PC-3 (cell line): ENCODE results near the gene DNAH9. TPM values are rescaled to one million over a fixed set of nuclear protein-coding genes. Genes with fewer than 3 reads are reported as not detected.
"Not testable (repeated sequence)": the region's sequence is repeated elsewhere in the genome, so short reads cannot be mapped to it uniquely, and the experiment has no call there.

ENCODE experiments used
- ATAC-seq: fragments of 200-7000 bp; cut with Tn5 transposase; 2 replicates; pipeline ENCODE4 v1.9.1; 2020; ENCODE audit warnings: mild to moderate bottlenecking, moderate library complexity
- BruUV-seq: library from RNA; stranded (reverse); fragments of 400-500 nt; replicated peaks from 2 replicates; lab custom pipeline; 2021; lab: Mats Ljungman, UMichigan
- CTCF ChIA-PET: fragments of 300-600 bp; sonication (Branson Sonifier 250); formaldehyde crosslinking; loops from one replicate; lab custom pipeline; 2022; ENCODE audit warnings: antibody characterized with exemption; lab: Charles Lee
- POLR2A ChIA-PET: fragments of 300-600 bp; sonication (Branson Sonifier 250); formaldehyde crosslinking; loops from one replicate; lab custom pipeline; 2022; ENCODE audit warnings: antibody characterized with exemption; ENCODE audit not compliant: unreplicated experiment; lab: Charles Lee
- DNase-seq: peaks from one replicate; pipeline ENCODE4 v3.0.0-alpha.2; 2015
- H2AFZ ChIP-seq: fragments of 300-600 bp; sonication (generic); 2 replicates; pipeline ENCODE4 v1.6.0; 2016; ENCODE audit warnings: antibody characterized with exemption, low read length
- H3F3A ChIP-seq: fragments of 300-600 bp; sonication (generic); one replicate; pipeline ENCODE4 v1.6.0; 2017; ENCODE audit warnings: antibody characterized with exemption, low read length, control low read depth, mild to moderate bottlenecking; ENCODE audit not compliant: unreplicated experiment
- H3K27ac ChIP-seq: fragments of 300-600 bp; sonication (generic); 2 replicates; pipeline ENCODE4 v1.5.1; 2016; ENCODE audit warnings: mild to moderate bottlenecking, low read length
- H3K27me3 ChIP-seq: fragments of 300-600 bp; sonication (generic); 2 replicates; pipeline ENCODE4 v1.6.1; 2016; ENCODE audit warnings: low read length, mixed read lengths
- H3K36me3 ChIP-seq: fragments of 300-600 bp; sonication (generic); 2 replicates; pipeline ENCODE4 v1.6.1; 2016; ENCODE audit warnings: low read depth, mixed run types, low read length, mixed read lengths
- H3K4me1 ChIP-seq: fragments of 300-600 bp; sonication (generic); 2 replicates; pipeline ENCODE4 v1.5.1; 2016; ENCODE audit warnings: low read length; ENCODE audit not compliant: insufficient read depth
- H3K4me2 ChIP-seq: fragments of 300-600 bp; sonication (generic); 2 replicates; pipeline ENCODE4 v1.6.0; 2016; ENCODE audit warnings: low read length
- H3K4me3 ChIP-seq: fragments of 300-600 bp; sonication (generic); 2 replicates; pipeline ENCODE4 v1.5.1; 2016; ENCODE audit warnings: mild to moderate bottlenecking, low read length, mixed read lengths
- H3K79me2 ChIP-seq: fragments of 300-600 bp; sonication (generic); 2 replicates; pipeline ENCODE4 v1.6.1; 2017; ENCODE audit warnings: low read length, mixed read lengths
- H3K9ac ChIP-seq: fragments of 300-600 bp; sonication (generic); 2 replicates; pipeline ENCODE4 v1.6.0; 2016; ENCODE audit warnings: mild to moderate bottlenecking, low read length
- H3K9me2 ChIP-seq: fragments of 300-600 bp; sonication (generic); replicated peaks from 2 replicates; pipeline ENCODE4 v1.6.1; 2016; ENCODE audit warnings: mixed run types, low read length, mixed read lengths
- H3K9me3 ChIP-seq: fragments of 300-600 bp; sonication (generic); 2 replicates; pipeline ENCODE4 v1.6.1; 2016; ENCODE audit warnings: low read length, mixed read lengths
- H4K20me1 ChIP-seq: fragments of 300-600 bp; sonication (generic); 2 replicates; pipeline ENCODE4 v1.6.1; 2016; ENCODE audit warnings: low read length, mixed read lengths
- CTCF ChIP-seq: fragments of 300-600 bp; sonication (generic); conservative IDR thresholded peaks from 2 replicates; pipeline ENCODE4 v1.5.1; 2017; ENCODE audit warnings: antibody characterized with exemption, low read depth, mild to moderate bottlenecking, low read length
- EZH2 ChIP-seq: fragments of 300-600 bp; sonication (generic); IDR thresholded peaks from one replicate; pipeline ENCODE4 v1.6.1; 2017; ENCODE audit warnings: antibody characterized with exemption, mild to moderate bottlenecking, low read length; ENCODE audit not compliant: unreplicated experiment
- EZH2phosphoT487 ChIP-seq: fragments of 300-600 bp; sonication (generic); IDR thresholded peaks from 2 replicates; pipeline ENCODE4 v1.6.1; 2018; ENCODE audit warnings: mild to moderate bottlenecking, antibody characterized with exemption, low read length, borderline replicate concordance
- intact Hi-C: fragments of 100-400 bp; cut with micrococcal nuclease; formaldehyde crosslinking; loops from 2 replicates; pipeline ENCODE4 v1.9.0; 2023
- total RNA-seq: library from RNA; depleted of rRNA; stranded (reverse); fragments of >200 nt; gene quantifications from 2 replicates; pipeline ENCODE4 v1.2.3, GENCODE V29; 2014

DNAH9 gene
- total RNA-seq, 1 experiment from 2014 or later = 0.11 TPM

DNA sequence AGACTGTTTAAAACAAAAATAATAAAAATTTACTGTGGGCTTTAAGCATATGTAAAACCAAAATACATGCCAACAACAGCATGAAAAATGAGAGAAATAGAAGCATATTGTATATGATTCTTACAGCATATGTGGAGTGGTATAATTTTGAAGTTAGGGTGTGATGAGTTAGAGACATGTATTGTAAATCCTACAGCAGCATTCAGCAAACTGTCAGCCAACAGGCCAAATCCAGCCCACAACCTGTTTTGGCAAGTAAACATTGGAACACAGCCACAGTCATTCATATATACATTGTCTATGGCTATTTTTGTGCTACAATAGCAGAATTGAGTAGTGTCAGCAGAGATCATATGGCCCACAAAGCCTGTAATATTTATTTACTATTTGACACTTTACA, 356.7 kb downstream of the DNAH9 start:
- ChIA-PET POLR2A (no interaction called here), CTCF (no interaction called here)
- no peaks in the 10 kb centered on the region for H3F3A ChIP-seq
- peaks cover 11% of the 10 kb centered on the region; the same call in 1 of the 2 replicates for H3K9me3 ChIP-seq
- no peaks in the 10 kb centered on the region for H3K79me2 ChIP-seq
- peaks cover 5% of the 10 kb centered on the region; the same call in 1 of the 2 replicates for H3K4me1 ChIP-seq
- DNase-seq (no peak), ATAC-seq (no peak)
- intact Hi-C loops = no loop called here
- H3K4me3 ChIP-seq = no peak overlapping the region
- no peaks in the 10 kb centered on the region for H3K36me3 ChIP-seq
- H4K20me1 ChIP-seq = no peaks in the 10 kb centered on the region
- no peak overlapping the region for H3K9ac ChIP-seq
- H3K4me2 ChIP-seq = no peak overlapping the region
- no TSS peak for BruUV-seq
- TF ChIP-seq CTCF (no peak), EZH2phosphoT487 (no peak), EZH2 (no peak)
- no peaks in the 10 kb centered on the region for H3K9me2 ChIP-seq
- H2AFZ ChIP-seq = no peak overlapping the region
- no peaks in the 10 kb centered on the region for H3K27me3 ChIP-seq
- H3K27ac ChIP-seq = no peak overlapping the region

DNA sequence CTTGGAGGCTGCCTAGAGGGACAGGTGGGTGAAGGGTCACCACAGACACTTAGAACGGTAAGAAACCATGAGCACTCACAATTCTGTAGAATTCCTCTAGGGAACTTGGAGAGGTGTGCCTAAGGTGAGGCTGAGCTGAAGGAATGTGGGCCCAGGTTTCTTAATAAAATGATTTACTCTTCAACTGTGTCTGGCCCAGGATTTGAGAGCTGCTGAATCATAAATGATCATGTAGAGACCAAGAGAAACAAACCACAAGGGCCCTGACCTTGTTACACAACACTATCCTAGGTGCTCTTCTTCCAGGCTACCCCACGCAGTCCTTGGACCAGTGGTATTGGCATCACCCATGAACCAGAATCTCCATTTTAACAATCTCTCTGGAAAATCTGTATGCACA, 371.3 kb downstream of the DNAH9 start:
- no peak overlapping the region for H3K4me3 ChIP-seq
- no peaks in the 10 kb centered on the region for H3K79me2 ChIP-seq
- H3K27me3 ChIP-seq = no peaks in the 10 kb centered on the region
- H3K4me1 ChIP-seq = no peaks in the 10 kb centered on the region
- POLR2A ChIA-PET = no interaction called here
- TF ChIP-seq CTCF (no peak), EZH2phosphoT487 (no peak), EZH2 (no peak)
- H3K9ac ChIP-seq = no peak overlapping the region
- no peaks in the 10 kb centered on the region for H3K36me3 ChIP-seq
- intact Hi-C loops = no loop called here
- CTCF ChIA-PET = no interaction called here
- ATAC-seq (no peak), DNase-seq (no peak)
- no TSS peak for BruUV-seq
- no peak overlapping the region for H2AFZ ChIP-seq
- no peaks in the 10 kb centered on the region for H3F3A ChIP-seq
- no peaks in the 10 kb centered on the region for H4K20me1 ChIP-seq
- no peaks in the 10 kb centered on the region for H3K9me3 ChIP-seq
- H3K27ac ChIP-seq = no peak overlapping the region
- no peak overlapping the region for H3K4me2 ChIP-seq
- no peaks in the 10 kb centered on the region for H3K9me2 ChIP-seq

- CTCF ChIA-PET, H3K27me3 ChIP-seq, BruUV-seq, H3K9me3 ChIP-seq, H3K36me3 ChIP-seq, H3K4me3 ChIP-seq, H3K27ac ChIP-seq, H4K20me1 ChIP-seq, H3K79me2 ChIP-seq, ATAC-seq, H3K9ac ChIP-seq, H2AFZ ChIP-seq, H3K4me2 ChIP-seq, intact Hi-C loops, H3F3A ChIP-seq, POLR2A ChIA-PET, H3K4me1 ChIP-seq, DNase-seq, H3K9me2 ChIP-seq: not testable (repeated sequence)
Measured at GRCh38 chr17:11972741-11973140, 374.5 kb downstream of the DNAH9 start.
